Lower lobe of right lung (tissue), 2 donors: ENCODE measurements around the gene CLEC4C. TPM values are rescaled to one million over a fixed set of nuclear protein-coding genes. Genes with fewer than 3 reads are reported as not detected.

ENCODE experiments used
- ATAC-seq, 2 donors: fragments of 200-7000 bp; cut with Tn5 transposase; one replicate each; pipeline ENCODE4 v1.9.1; 2020 to 2022; ENCODE audit warnings: mild to moderate bottlenecking in 2 of 2, moderate library complexity in 2 of 2
- DNase-seq: peaks from one replicate; pipeline ENCODE4 v3.0.0-alpha.2; 2020
- H3K27ac ChIP-seq: fragments of 200-600 bp; one replicate; pipeline ENCODE4 v1.8.0; 2022
- H3K27me3 ChIP-seq: fragments of 200-600 bp; one replicate; pipeline ENCODE4 v1.8.0; 2022; ENCODE audit warnings: low read depth
- H3K36me3 ChIP-seq: fragments of 200-600 bp; one replicate; pipeline ENCODE4 v1.8.0; 2022; ENCODE audit warnings: mild to moderate bottlenecking
- H3K4me1 ChIP-seq: fragments of 200-600 bp; one replicate; pipeline ENCODE4 v1.8.0; 2022
- H3K4me3 ChIP-seq: fragments of 200-600 bp; one replicate; pipeline ENCODE4 v1.8.0; 2022; ENCODE audit warnings: mild to moderate bottlenecking
- H3K9me3 ChIP-seq: fragments of 200-600 bp; one replicate; pipeline ENCODE4 v1.8.0; 2022
- CTCF ChIP-seq: fragments of 200-600 bp; IDR thresholded peaks from one replicate; pipeline ENCODE4 v1.8.0; 2022; ENCODE audit warnings: antibody characterized with exemption, mild to moderate bottlenecking
- intact Hi-C: fragments of 100-400 bp; cut with DNase I; formaldehyde crosslinking; loops from one replicate; pipeline ENCODE4 v1.11.0; 2022
- total RNA-seq: library from RNA; stranded (reverse); fragmentation: NEBNext Ultra II Directional; extraction: Animal tissue kit (Norgen Biotek cat#: 25700); gene quantifications from one replicate; pipeline ENCODE4 v1.2.1, GENCODE V29; 2021
- donor health status: DM: no; HTN: yes; CAD: no; lungs with severe emphysema.

CLEC4C gene
- total RNA-seq, 1 donor from 2014 or later, result not detected

GRCh38 chr12:7705846-7706245, 41.3 kb downstream of the CLEC4C start:
- ATAC-seq (no peak), DNase-seq (no peak)
- H3K27ac ChIP-seq, result no peak overlapping the region
- no peaks in the 10 kb centered on the region for H3K36me3 ChIP-seq
- intact Hi-C loops, result no loop called here
- H3K4me3 ChIP-seq, result no peak overlapping the region
- H3K4me1 ChIP-seq, result no peaks in the 10 kb centered on the region
- no peaks in the 10 kb centered on the region for H3K9me3 ChIP-seq
- H3K27me3 ChIP-seq, result no peaks in the 10 kb centered on the region
- no peak for TF ChIP-seq CTCF

- Histone ChIP-seq H3K27me3 (no peaks in the 10 kb centered on the region), H3K4me1 (peaks cover 10% of the 10 kb centered on the region), H3K36me3 (no peaks in the 10 kb centered on the region), H3K27ac (no peak within 1 kb of the TSS), H3K4me3 (no peak within 1 kb of the TSS), H3K9me3 (no peaks in the 10 kb centered on the region)
- ATAC-seq (no peak), DNase-seq (no peak)
- intact Hi-C loops, result no loop called here
- no peak for TF ChIP-seq CTCF
Measured at GRCh38 chr12:7695566-7696197, 51.5 kb downstream of the CLEC4C start, which contains the start of gene GDF3. Gene GDF3, minus strand, starts transcription at chr12:7695775. Its CDS starts 47 bp downstream, at chr12:7695728.

GRCh38 chr12:7695237-7695560, 52.0 kb downstream of the CLEC4C start:
- Histone ChIP-seq H3K27ac (no peak overlapping the region), H3K4me3 (no peak overlapping the region)
- intact Hi-C loops, result no loop called here

GRCh38 chr12:7694556-7695236, 52.5 kb downstream of the CLEC4C start:
- intact Hi-C loops, result no loop called here
- no peak for TF ChIP-seq CTCF
- no peak overlapping the region for H3K4me3 ChIP-seq
- DNase-seq, result no peak
- H3K36me3 ChIP-seq, result no peaks in the 10 kb centered on the region
- peaks cover 10% of the 10 kb centered on the region for H3K4me1 ChIP-seq
- no peaks in the 10 kb centered on the region for H3K9me3 ChIP-seq
- H3K27me3 ChIP-seq, result no peaks in the 10 kb centered on the region
- ATAC-seq, result no peak
- H3K27ac ChIP-seq, result no peak overlapping the region

More at GRCh38 chr12:7695237-7695560, 52.0 kb downstream of the CLEC4C start:
- no peaks in the 10 kb centered on the region for H3K36me3 ChIP-seq
- peaks cover 10% of the 10 kb centered on the region for H3K4me1 ChIP-seq
- DNase-seq (no peak), ATAC-seq (no peak)
- H3K27me3 ChIP-seq, result no peaks in the 10 kb centered on the region
- no peaks in the 10 kb centered on the region for H3K9me3 ChIP-seq
- no peak for TF ChIP-seq CTCF

GRCh38 chr12:7693793-7694192, 53.4 kb downstream of the CLEC4C start:
- no peak for TF ChIP-seq CTCF
- no peak for DNase-seq
- Histone ChIP-seq H3K4me3 (no peak overlapping the region), H3K27me3 (no peaks in the 10 kb centered on the region), H3K36me3 (no peaks in the 10 kb centered on the region), H3K4me1 (peaks cover 10% of the 10 kb centered on the region), H3K27ac (no peak overlapping the region), H3K9me3 (no peaks in the 10 kb centered on the region)
- ATAC-seq, result peak; percentile 36 to 41
- intact Hi-C loops, result no loop called here
